NCI-H2107 (cell line): ENCODE data around the gene TRPM2.
"Not testable (repeated sequence)": the region's sequence is repeated elsewhere in the genome, so short reads cannot be mapped to it uniquely, and the experiment has no call there.

Experiments used
- DNase-seq: peaks from one replicate; lab custom pipeline; 2025; lab: John Stamatoyannopoulos, UW

Gene TRPM2

DNA sequence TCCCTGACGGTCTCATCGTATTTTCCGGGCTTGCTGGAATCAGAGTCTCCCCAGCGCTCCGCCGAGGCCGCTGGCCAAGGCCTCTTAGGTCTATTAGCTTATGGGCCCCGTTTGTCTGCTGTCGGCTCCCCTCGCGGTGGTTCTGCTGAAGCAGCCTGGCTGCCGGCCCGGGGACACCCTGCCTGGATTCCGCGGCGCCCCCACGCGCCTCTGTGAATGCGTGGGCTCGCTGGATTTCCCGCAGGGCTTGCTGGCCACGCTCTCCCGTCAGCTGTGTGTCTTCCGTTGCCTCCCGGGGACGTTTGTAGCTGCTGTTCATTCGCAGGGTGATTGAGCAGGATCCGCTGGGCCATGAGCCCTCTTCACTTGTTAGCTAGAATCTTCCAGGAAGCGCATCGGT, 110.3 kb downstream of the TRPM2 start:
- DNase-seq: no peak

DNA sequence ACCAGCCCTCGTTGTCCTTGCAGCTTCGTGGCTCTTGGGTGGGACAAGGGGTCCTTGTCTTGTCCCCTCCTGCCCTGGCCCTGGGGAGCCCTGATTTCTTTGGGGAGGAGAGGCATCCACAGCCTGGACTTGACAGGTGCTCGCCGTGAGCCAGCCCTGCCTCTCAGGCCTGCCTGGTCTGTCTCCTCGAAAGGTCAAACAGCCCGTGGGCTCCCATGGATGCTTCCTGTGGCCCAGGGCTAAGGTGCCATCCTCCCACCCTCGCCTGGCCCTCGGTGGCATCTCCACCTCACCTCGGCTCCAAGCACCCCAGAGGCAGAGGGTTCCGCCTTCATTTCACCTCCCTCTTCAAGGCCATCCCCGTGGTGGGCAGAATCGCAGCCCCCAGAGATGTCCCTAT, 110.9 kb downstream of the TRPM2 start:
- DNase-seq: no peak

DNA sequence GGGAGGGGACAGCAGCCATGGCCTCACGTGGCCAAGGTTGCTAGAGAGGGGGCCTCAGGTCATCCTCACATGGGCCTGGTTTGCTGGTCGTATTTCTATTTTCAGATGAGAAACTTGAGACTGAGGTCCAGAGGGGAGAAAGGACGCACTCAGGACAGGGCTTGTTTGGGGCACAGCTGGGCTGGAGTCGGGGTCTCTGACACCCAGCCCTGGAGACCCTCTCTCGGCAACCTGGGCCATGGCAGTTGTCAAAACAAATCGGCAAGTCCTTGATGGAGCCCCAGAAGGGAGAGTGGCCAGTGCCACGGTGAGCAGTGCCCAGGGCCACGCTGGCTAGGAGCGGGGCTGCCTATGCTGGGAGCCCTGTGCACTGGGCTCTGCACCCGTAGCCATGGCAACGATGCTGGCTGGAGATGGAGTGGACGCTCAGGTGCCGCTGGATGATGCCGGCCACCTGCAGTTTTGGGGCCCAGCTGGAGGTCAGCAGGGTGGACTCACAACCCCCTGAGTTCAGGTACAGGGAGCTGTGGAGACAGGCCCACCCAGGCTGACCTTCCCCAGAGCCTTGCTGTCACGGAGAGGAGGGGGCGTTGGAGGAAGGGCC, 113.0 kb downstream of the TRPM2 start:
- no peak for DNase-seq

DNA sequence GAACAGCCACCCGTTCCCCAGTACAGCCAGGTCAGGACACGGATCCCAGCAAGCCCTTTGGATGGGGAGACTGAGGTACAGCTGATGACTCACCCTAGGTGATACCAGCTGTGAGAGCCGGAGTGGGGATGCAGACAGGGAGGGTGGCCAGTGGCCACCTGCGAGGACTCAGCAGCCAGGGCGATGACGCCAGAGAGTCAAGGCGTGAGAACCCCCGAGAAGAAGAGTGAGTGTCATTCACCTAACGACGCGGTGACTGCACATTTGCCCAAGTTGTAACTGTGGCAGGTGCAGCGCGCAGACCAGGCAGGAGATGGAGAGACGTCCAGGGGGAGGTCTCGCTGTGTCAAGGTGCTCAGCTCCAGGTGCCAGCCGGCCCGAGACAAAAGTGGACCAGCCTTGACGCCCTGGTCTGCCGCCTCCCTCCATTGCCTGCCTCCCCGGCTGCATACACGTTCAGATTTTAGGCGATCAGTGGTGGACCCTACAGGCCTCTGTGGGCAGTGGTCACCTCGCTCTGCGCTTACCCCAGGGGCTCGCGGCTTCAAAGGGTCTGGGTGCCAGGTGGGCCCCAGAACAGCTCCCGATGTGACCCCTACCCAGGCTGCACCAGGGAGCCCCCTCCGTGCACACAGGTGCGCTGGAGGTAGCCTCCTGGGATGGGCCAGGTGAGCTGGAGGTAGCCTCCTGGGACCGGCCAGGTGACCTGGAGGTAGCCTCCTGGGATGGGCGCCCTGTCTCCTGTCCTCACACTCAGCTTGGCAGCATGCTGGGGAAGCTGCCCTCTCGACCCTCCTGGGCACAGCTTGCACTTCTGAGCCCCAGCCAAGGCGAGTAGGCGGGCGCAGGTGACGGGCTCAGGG, 113.8 kb downstream of the TRPM2 start:
- no peak for DNase-seq

DNA sequence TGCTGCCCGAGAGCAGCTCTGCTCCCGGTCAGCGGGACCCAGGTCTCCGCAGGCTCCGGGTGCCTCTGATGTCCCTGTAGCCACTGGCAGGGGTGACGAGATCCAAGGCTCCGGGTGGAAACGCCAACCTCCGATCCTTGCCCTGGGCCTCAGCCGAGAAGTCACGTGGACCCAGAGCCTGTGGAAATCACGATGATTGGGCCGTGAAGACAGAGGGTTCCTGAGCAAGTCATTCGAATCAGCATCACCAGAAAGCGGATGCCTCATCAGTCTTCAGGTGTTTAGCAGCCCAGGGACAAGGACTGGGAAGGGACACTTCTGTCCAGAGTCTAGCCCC, 114.4 kb downstream of the TRPM2 start:
- DNase-seq: no peak

DNA sequence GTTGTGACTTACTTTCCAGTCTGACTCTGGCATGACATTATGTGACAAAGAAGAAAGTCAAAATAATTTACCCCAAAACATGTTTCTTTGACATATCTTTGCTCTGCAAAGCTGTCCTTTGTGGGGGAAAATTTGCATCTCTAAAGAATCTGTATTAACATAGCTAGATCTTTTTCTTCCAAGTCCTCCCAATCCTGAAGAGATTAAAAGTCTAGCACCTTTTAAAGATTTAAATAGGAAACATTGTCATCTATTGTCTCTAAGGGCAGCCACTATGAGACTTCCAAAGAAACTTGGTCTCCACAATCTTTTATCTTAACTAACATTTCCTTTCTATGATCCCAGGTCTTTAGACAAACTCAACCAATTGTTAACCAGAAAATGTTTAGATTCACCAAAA, 117.9 kb downstream of the TRPM2 start:
- no peak for DNase-seq

DNA sequence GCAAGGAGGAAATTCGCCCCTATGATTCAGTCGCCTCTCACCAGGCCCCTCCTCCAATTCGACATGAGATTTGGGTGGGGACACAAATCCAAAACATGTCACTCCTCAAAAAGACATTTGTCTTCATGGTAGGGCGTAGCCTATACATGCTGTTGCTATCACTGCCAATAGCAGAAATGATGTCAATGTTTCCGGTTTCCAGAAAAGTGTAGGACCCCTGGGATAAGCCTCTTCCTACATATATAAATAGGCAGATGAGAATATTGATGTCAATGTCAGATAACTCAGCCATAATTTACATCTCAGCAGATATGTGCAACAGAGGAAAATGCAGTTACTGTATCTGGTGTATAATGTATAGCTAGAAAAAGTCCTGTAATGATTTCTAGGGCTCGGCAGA, 118.6 kb downstream of the TRPM2 start:
- no peak for DNase-seq

DNA sequence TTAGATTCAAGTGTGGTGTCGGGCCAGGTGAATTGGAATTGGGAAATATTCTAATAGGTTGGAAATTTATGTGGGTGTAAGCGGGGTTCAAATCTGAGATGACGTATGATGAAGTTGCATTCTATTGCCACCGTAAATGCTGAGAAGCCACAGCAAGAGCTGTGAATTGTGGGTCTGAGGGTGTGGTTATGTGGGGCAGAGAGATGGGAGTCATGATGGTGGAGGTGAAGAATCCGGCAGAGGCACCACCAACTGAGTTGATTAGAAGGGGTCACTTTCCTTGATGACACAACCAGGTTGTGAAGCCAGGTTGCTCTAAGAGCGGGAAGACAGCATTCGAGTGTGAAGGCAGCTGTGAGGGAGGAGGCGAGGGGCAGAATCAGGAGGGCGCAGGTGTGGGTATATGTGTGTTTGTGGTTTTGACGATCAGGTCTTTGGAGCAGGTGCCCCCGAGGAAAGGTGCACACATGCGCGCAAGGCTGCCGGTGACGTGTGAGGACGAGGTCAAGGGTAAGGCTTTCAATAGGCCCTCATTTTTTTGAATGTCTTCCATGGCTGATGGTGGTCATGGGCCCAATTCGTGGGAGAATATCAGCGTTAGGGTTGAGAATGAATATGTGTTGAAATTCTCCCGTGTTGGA, 120.6 kb downstream of the TRPM2 start:
- DNase-seq: no peak

DNA sequence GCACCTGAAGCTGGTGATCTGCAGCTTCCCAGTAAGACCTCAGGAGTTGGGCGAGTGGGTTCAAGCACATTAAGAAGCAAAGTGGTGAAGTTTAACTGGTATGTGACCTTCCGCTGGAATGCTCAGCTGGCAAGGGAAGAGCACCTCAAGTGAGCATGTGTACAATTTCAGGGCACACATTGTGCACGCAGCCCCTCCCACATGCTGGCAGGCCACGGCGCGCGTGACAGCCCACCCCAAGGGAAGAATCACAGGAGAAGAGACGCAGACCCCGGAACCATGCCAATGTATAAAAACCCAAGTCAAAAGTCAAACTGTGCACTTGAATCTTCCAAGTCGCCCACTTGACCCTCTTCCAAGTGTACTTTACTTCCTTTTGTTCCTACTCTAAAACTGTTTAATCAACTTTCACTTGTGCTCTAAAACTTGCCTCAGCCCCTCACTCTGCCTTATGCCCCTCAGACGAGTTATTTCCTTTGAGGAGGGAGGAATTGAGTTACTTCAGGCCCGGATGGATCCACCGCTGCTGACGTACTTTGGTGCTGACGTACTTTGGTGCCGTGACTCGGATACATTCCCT, 121.9 kb downstream of the TRPM2 start:
- DNase-seq: no peak

DNA sequence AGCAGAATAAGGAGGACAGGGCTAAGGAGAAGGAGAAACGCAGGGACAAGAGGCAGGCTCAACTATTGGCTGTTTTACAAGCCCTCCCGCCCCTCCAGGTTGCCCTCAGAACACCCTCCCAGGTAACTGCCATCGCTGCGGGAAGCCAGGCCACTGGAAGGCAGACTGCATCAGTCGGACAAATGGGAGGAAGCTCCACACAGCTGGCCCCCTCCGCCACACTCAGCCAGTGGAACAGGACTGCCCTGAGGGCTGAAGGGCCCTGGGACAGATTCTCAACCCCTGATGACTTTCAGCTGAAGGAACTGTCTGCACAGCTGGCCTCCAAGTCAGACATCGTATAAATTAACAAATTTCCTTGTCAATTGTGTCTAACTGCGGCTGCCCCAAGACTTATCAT, 123.7 kb downstream of the TRPM2 start:
- no peak for DNase-seq

DNA sequence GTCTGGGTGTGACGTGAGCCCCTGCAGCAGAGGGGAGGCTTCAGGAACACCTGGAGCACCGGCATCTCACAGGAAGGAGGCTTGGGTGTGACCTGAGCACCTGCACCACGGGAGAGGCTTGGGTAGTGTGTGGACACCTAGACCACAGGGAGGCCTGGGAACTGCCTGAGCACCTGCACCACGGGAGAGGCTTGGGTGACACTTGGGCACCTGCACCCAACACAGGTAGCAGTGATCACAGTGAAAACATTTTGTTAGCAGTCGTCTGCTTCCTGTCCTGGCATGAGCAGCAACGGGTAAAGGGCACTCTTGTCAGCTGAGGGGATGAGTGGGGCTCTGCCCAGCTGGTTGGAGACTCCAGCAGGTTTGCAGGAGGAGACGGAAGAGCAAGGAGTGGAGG, 124.3 kb downstream of the TRPM2 start:
- no peak for DNase-seq

DNA sequence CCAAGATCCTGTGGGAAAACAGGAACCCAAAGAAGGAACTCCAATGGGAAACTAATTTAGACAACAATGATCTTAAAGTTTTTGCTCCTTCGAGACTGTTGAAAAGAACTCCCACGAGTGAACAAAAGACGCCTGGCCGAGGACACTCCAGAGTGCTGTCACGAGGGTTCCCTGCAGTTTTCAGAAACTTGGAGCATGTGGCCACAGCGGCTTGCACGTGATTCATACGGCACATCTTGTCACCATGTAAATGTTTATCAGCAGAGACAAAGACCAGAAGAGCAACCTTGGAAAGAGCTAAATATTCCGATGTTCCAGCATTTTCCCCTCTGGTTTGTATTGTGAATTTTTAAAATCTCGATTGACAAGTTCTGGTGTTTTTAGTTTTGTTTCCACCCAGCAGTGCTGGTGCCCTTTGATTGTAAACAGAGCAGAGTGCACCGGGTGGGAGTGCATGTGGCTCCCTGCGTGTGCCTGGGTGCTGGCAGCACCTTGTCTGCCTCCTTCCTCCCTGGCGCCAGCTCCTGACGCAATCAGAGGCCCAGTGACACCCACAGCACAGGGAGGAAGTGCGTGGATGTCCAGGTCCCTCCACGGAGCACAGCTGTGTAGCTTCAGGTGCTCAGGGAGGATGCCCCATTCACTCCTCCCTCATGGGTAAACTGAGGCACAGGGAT, 124.8 kb downstream of the TRPM2 start:
- DNase-seq: no peak

DNA sequence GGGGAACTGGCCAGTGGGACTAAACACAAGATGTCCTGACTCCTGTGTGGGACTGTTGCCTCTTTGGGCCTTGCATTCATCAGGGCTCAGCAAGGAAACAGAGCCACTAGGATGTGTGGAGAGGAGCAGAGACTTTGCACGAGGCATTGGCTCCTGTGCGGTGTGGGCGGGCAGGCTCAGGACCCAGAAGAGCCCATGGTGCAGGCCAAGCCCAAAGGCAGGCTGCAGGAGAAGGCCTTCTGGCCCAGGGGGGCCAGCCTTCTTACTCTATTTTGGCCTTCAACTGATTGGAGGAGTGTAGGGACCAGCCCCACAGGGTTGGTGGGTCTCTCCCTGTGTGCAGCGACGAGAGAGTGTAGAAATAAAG, 125.4 kb downstream of the TRPM2 start:
- no peak for DNase-seq

DNA sequence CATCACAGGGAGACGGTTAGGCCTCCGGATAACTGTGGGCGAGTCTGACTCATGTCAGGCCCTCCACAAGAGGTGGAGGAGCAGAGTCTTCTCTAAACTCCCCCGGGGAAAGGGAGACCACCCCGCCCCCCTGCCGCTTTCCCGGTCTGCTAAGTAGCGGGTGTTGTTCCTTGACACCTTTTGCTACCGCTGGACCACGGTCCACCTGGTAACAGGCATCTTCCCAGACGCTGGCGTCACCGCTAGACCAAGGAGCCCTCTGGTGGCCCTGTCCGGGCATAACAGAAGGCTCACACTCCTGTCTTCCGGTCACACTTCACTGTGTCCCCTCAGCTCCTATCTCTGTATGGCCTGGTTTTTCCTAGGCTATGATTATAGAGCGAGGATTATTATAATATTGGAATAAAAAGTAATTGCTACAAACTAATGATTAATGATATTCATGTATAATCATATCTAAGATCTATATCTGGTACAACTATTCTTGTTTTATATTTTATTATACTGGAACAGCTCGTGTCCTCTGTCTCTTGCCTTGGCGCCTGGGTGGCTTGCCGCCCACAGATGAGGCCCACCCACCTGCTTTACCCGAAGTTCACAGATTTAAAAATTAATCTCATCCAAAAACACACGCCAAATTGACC, 126.3 kb downstream of the TRPM2 start:
- DNase-seq: not testable (repeated sequence)

DNA sequence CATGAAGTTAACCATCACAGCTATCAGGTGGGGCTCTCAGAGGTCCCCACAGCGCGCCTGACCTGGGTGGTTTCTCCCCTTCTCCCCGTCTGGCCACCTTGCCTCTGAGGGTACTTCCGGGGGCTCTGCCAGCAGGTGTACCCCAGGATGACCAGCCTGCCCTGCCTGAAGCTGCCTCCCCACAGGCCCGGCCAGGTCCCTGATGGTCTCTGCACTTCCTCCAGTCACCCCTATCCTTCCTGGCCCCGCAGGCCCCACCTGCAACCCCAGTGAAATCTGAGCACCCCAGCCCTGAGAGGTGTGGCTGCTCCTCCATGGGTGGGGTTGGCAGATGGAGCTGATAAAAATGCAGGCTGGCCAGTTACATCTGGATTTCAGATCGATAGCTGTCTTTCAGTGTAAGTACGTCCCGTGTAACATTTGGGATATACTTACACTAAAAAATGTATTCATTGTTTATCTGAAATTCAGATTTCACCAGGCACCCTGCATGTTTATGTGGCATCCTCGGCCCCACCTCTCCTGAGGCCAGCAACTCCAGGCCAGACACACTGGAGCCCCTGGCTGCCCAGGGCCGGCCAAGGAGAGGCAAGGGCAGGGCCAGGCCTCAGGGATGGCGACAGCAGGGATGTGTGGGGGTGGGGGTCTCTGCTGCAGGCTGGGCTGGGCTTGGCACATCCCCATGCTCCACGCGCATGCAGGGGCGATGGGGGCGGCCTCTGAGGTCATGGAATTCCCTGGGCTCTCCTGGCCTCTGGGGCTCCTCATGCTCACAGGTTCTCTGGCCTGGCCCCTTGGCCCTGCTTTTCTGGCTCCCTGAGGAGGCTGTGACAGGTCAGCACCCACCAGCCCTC, 127.0 kb downstream of the TRPM2 start:
- DNase-seq: no peak

DNA sequence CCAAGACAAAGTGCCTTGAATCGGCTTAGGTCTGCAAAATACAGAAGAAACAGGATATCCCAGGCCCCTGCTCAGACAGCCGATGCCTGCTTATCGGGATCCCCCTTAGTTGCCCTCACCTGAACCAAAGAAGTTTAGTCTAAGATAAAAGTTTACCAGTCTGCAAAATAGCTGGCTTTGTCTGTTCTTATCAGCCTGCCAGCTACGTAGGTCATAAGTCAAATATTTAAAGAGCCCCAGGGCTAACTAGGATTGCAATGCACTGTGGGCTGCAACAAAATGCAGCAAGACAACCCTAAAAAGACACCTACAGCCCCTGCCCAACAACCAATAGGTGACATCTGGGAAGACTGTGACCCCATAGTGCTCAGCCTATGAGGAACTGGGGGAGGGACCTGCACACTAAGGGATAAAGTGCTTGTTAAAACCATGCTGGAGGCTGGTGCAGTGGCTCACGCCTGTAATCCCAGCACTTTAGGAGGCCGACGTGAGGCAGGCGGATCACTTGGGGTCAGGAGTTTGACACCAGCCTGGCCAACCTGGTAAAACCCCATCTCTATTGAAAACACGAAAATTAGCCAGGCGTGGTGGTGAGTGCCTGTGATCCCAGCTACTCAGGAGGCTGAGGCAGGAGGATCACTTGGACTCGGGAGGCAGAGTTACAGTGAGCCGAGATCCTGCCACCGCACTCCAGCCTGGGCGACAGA, 129.3 kb downstream of the TRPM2 start:
- no peak for DNase-seq

DNA sequence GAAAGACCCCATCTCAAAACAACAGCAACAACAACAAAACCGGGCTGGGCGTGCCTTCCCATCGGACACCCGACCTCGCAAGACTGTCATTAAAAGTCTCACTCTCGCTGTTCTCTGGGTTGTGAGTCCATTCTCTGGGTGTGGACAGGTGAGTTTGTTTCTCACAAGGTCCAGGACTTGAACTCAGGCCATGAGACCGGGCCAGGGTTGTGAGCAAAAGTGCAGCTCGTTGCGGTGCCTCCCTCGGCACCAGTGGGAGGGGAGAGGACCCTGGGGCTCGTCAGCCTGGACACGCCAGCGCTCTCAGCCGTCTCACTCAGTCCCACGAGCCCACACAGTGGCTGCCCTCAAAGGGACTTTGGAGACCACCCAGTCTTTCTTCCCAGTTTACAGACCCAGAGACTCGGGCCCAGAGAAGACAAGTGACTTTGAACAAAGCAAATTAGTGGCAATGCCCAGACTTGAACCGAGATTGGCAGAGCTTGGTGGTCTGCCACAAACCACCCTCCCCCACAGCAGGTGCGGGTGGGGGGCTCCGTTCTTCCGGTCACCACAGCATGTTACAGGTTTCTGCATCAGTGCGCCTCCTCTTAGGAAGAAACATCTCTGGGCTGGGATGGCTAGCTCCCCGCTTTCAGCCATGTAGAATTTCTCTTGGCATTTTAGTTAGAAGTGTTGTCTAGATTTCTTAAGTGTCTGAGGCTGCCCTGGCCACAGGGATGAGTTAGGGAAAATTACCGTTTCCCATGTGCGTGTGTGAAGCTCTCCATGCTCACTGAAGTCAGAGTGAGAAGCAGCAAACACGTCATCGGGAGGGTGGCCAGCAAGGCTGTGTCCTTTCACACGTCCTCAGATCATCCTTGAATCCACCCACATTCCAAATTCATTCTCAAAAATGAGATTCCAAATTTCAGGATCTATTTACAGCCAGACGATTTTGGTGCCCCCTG, 130.1 kb downstream of the TRPM2 start:
- no peak for DNase-seq

DNA sequence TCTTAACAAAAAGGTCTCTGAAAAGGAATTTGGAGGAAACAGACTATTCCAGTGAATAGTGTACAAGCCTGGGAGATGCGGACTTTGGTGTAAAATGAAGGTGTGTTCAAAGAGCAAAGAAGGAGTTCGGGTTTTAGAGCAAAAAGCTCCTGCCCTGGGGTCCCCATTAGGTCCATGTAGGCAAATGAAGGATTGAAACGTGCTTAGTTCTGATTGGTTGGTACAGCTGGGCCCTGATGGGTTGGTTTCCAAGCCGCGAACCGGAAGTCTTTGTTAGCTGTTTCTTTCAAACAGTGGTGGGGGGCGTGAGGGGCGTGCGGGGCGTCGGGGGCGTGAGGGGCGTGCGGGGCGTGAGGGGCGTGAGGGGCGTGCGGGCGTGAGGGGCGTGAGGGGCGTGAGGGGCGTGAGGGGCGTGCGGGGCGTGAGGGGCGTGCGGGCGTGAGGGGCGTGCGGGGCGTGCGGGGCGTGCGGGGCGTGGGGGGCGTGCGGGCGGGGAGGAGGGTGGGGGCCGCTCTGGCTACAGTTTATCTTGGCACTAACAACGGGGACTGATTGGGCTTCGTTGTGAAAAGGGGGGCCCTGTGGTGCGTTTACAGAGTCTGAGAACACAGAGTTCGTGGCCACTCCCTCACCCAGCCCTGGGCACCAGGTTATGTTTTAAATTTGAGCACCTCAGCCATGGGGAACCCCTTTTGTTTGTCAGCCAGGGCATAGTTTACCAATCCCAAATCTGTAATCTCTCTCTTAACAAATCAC, 131.3 kb downstream of the TRPM2 start:
- no peak for DNase-seq
